HG03558 (cell line): ENCODE results near the gene CMTM6.
A peak's percentile ranks its signal among the peaks of the same experiment; 100 is the strongest.
"Not testable (repeated sequence)": the region's sequence is repeated elsewhere in the genome, so short reads cannot be mapped to it uniquely, and the experiment has no call there.

Experiments
- ATAC-seq: cut with Tn5 transposase; IDR thresholded peaks from one replicate; pipeline ENCODE4 v1.9.1; 2021; ENCODE audit warnings: moderate number of reproducible peaks; ENCODE audit not compliant: unreplicated experiment; ENCODE audit errors: extremely low read depth

CMTM6 gene

DNA sequence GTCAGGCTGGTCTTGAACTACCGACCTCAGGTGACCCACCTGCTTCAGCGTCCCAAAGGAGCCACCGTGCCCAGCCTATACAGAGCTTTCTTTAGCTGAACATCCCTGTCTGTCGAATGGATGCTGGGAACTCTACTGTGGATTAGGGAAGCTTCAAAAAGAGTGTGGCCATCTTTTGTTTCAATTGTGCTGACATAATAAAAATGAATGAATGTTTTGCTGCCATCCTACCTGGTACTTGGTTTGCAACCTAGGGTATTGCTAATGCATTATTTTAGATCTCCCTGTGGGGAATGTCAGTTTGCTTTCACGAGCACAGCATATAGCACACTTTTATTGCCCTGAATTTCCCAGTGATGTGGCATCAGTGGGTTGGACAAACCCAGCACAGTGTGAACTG lies 32.3 kb downstream of the CMTM6 start:
- no peak for ATAC-seq

- ATAC-seq: no peak
Measured at GRCh38 chr3:32469151-32469874, 33.3 kb downstream of the CMTM6 start.

GRCh38 chr3:32467333-32468070 lies 35.1 kb downstream of the CMTM6 start:
- peak; percentile 33 for ATAC-seq

DNA sequence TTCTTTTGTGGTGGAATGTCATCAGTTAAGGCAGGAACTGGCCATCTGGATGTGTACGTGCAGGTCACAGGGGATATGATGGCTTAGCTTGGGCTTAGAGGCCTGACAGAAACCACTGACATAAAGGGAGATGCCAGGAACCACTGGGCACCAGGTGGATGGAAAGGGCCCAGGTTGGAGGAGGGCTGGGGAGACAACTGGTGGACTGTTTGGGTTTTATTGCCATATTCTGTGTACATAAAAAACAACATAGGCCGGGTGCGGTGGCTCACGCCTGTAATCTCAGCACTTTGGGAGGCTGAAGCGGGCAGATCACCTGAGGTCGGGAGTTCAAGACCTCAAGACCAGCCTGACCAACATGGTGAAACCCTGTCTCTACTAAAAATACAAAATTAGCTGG lies 35.8 kb downstream of the CMTM6 start:
- ATAC-seq: not testable (repeated sequence)

DNA sequence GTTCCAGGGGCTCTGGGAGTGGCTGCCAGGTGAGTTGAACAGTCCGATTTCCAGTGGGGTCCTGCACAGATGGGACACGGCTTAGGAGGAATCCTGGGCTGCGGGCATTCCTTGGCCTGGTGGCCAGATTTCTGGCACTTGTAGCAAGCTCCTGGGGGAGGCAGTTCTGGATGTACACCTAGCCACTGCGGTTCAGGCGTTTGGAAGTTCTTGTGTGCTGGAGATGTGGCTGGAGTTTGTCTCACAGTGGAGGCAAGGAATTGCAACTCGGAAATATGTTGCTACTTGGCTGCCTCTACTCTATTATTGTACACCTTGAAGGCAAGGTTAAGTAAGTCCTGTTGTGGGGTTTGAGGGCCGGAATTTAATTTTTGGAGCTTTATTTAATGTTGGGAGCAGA lies 37.9 kb downstream of the CMTM6 start:
- ATAC-seq: not testable (repeated sequence)

DNA sequence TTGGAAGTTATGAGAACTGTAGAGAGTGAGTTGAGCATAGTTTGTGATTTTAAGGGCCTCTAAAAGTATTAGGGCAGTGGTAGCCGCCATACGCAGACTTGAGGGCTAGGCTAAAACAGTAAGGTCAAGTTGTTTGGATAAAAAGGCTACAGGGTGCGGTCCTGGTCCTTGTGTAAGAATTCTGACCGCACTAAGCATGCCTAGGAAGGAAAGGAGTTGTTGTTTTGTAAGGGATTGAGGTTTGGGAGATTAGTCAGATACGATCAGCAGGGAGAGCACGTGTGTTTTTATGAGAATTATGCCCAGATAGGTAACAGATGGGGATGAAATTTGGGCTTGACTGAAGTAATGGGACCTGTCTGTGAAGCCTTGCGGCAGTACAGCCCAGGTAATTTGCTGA lies 39.2 kb downstream of the CMTM6 start:
- ATAC-seq: not testable (repeated sequence)

- ATAC-seq: not testable (repeated sequence)
Measured at GRCh38 chr3:32462191-32462986, 40.3 kb downstream of the CMTM6 start.

GRCh38 chr3:32460817-32461496 lies 41.7 kb downstream of the CMTM6 start:
- ATAC-seq: not testable (repeated sequence)

- peak; percentile 77 for ATAC-seq
Measured at GRCh38 chr3:32460031-32460749, 42.5 kb downstream of the CMTM6 start.

- ATAC-seq: no peak
Measured at GRCh38 chr3:32459450-32459849, 43.2 kb downstream of the CMTM6 start.

- ATAC-seq: no peak
Measured at GRCh38 chr3:32457971-32458471, 44.6 kb downstream of the CMTM6 start.

GRCh38 chr3:32456429-32457130 lies 46.1 kb downstream of the CMTM6 start:
- ATAC-seq: no peak

DNA sequence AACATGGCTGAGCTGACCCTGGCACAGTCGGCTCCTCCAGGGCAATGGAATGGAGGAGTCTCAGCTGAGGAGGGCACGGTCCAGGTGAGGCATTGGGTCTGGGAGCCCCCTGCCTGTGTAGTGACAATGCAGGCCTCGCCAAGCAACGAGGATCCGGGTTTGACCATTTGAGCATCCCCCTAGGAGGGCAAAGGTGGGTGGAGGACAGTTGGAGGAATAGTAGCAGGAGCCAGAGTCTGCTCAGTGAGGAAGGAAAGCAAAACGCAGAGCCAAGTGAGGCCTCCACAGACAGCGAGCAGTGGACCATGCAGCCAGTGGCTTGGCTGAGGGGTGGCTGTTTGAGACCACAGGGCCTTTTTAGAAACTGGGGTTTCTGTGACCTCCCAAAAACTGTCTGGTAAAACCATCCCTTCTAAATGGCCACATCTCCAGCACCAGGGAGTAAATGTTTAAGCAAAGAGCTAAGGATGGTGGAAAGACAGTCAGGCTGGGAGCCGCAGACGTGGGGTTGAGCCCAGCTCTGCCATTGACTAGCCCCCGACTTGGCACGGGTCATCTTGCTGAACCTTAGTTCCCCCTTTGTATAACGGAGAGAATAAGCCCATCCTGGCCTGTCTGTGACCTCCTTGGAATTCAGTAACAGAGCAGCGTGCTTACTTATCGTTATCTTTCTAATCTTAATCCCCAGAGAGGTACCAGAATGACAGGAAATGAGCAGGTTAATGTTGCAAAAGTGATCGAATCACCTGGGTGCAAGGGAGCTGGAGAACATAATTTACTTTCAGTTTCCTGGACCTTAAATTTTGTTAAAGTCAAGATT lies 46.8 kb downstream of the CMTM6 start:
- no peak for ATAC-seq

DNA sequence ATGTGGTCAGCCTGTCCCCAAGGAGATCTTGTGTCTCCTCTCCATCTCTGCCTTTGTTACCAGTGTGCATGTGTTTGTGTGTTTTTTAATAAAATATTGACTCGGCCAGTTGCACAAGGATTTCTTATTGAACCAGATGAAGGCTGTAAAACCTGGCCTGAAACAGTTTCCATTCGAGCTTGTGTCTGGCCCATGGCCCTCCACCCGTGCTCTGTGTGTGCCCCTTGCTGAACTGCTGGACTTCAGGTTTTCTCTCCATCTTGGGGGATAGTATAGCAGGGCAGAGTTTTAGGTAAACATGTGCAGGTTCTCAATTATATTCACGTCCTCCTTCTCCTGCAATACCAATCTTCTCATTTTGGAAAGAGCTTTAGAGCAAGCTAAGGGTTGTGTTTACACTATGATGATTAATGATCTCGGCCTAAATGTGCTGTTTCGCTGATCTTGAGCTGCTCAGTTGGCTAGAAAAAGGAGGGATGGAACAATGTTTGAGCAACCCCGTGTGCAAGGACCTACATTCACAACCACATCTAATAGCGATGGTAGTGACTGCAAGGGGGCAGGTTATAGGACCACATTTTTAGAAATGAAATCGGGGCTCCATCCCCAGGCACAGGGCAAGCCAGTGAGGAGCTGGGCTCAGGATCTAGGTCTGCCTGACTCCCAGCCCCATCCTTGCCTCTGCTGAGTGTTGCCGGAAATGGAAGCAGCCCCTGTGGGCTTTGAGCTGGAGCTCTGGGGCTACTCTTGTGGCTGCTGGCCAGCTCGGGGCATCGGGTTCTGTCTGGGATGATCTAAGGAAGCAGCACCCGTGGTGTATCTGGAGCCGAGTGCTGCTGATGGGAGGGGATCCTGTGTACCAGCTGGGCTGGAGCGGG lies 47.7 kb downstream of the CMTM6 start:
- no peak for ATAC-seq

DNA sequence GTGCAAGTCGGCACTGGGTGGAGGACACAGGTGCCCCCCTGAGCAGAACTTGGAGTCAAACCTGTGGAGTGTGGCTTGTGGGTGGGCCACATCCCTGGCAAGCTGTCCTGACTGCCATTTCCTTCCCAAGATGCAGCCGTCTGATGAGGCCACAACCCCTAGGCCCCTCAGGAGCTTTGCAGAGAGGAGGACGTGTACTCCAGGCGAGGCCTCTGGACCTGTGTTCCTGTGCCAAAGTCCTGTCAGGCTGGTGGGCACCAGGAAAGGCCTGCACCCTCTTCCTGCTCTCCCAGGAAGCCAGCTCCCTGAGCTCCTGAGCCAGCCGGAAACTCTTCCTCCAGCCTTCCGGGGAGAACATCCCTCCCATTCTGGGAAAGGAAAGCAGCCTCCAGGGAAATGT lies 48.5 kb downstream of the CMTM6 start:
- ATAC-seq: no peak

DNA sequence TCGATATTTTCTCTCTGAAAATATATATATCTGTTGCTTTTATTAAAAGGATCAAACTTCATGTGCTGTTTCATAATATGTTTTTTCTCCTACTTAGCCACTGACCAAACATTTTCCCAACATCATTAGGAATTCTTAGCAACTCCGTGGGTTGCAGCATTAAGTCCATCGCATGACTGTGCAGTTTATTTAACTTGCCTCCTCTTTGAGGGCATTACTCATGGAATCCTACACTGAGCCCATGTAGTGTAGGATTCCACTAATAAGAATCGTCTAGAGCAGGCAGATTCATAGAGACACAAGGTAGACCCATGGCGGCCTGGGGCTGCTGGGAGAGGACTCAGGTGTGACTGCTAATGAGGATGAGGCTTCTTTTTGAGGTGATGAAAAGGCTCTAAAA lies 49.3 kb downstream of the CMTM6 start:
- no peak for ATAC-seq

GRCh38 chr3:32452009-32452408 lies 50.6 kb downstream of the CMTM6 start:
- ATAC-seq: no peak
